PC-9 (cell line): Measurements from ENCODE around the gene DNAJC16. TPM values are rescaled to one million over a fixed set of nuclear protein-coding genes. Genes with fewer than 3 reads are reported as not detected.
"Not testable (repeated sequence)": the region's sequence is repeated elsewhere in the genome, so short reads cannot be mapped to it uniquely, and the experiment has no call there.

Experiments
- BruUV-seq: library from RNA; stranded (reverse); fragments of 400-500 nt; replicated peaks from 2 replicates; lab custom pipeline; 2021; lab: Mats Ljungman, UMichigan
- CTCF ChIA-PET: fragments of 300-600 bp; sonication (Branson Sonifier 250); formaldehyde crosslinking; loops from one replicate; lab custom pipeline; 2022; ENCODE audit warnings: antibody characterized with exemption; lab: Charles Lee
- POLR2A ChIA-PET: fragments of 300-600 bp; sonication (Branson Sonifier 250); formaldehyde crosslinking; loops from one replicate; lab custom pipeline; 2022; ENCODE audit warnings: antibody characterized with exemption; ENCODE audit not compliant: unreplicated experiment; lab: Charles Lee
- DNase-seq, 2 experiments: peaks; one replicate each; pipeline versions ENCODE4 v3.0.0 to v3.0.0-alpha.2; 2015 to 2022; ENCODE audit warnings: mixed read lengths in 1 of 2
- H2AFZ ChIP-seq: fragments of 200-600 bp; sonication (generic); 2 replicates; pipeline ENCODE4 v1.8.1; 2017; ENCODE audit warnings: antibody characterized with exemption
- H3F3A ChIP-seq: fragments of 200-600 bp; sonication (generic); 2 replicates; pipeline ENCODE4 v1.8.1; 2017; ENCODE audit warnings: antibody characterized with exemption, mild to moderate bottlenecking, low read depth; ENCODE audit not compliant: insufficient read depth
- H3K27ac ChIP-seq: fragments of 200-600 bp; sonication (generic); 2 replicates; pipeline ENCODE4 v1.6.1; 2016; ENCODE audit warnings: mixed run types
- H3K27me3 ChIP-seq: fragments of 200-600 bp; sonication (generic); 2 replicates; pipeline ENCODE4 v1.6.1; 2016; ENCODE audit warnings: low read depth, mixed run types; ENCODE audit not compliant: insufficient read depth
- H3K36me3 ChIP-seq: fragments of 200-600 bp; sonication (generic); 2 replicates; pipeline ENCODE4 v1.6.1; 2016; ENCODE audit warnings: low read depth, mixed run types
- H3K4me1 ChIP-seq: fragments of 200-600 bp; sonication (generic); replicated peaks from 2 replicates; pipeline ENCODE4 v1.6.1; 2016; ENCODE audit warnings: mixed run types; ENCODE audit not compliant: insufficient read depth
- H3K4me2 ChIP-seq: fragments of 200-600 bp; sonication (generic); 2 replicates; pipeline ENCODE4 v1.6.1; 2017; ENCODE audit warnings: mixed run types
- H3K4me3 ChIP-seq: fragments of 200-600 bp; sonication (generic); 2 replicates; pipeline ENCODE4 v1.6.1; 2016; ENCODE audit warnings: mixed run types
- H3K79me2 ChIP-seq: fragments of 200-600 bp; sonication (generic); 2 replicates; pipeline ENCODE4 v1.6.1; 2017; ENCODE audit warnings: low read depth, mixed run types
- H3K9me2 ChIP-seq: fragments of 200-600 bp; sonication (generic); 2 replicates; pipeline ENCODE4 v1.8.1; 2017; ENCODE audit warnings: mild to moderate bottlenecking; ENCODE audit not compliant: insufficient read depth
- H3K9me3 ChIP-seq: fragments of 200-600 bp; sonication (generic); 2 replicates; pipeline ENCODE4 v1.8.1; 2016; ENCODE audit warnings: low read depth; ENCODE audit not compliant: insufficient read depth
- H4K20me1 ChIP-seq: fragments of 200-600 bp; sonication (generic); 2 replicates; pipeline ENCODE4 v1.8.1; 2017; ENCODE audit not compliant: insufficient read depth
- CTCF ChIP-seq: fragments of 200-600 bp; sonication (generic); conservative IDR thresholded peaks from 2 replicates; pipeline ENCODE4 v1.6.1; 2017; ENCODE audit warnings: mixed run types, antibody characterized with exemption, mild to moderate bottlenecking, moderate library complexity
- intact Hi-C: fragments of 100-400 bp; cut with micrococcal nuclease; formaldehyde crosslinking; loops from one replicate; pipeline ENCODE4 v1.10.0; 2022; ENCODE audit not compliant: unreplicated experiment
- total RNA-seq: library from RNA; stranded (reverse); gene quantifications from 2 replicates; pipeline ENCODE4 v1.2.3, GENCODE V29; 2021

The DNAJC16 gene
- total RNA-seq, 1 experiment from 2014 or later = 18.8 TPM

DNA sequence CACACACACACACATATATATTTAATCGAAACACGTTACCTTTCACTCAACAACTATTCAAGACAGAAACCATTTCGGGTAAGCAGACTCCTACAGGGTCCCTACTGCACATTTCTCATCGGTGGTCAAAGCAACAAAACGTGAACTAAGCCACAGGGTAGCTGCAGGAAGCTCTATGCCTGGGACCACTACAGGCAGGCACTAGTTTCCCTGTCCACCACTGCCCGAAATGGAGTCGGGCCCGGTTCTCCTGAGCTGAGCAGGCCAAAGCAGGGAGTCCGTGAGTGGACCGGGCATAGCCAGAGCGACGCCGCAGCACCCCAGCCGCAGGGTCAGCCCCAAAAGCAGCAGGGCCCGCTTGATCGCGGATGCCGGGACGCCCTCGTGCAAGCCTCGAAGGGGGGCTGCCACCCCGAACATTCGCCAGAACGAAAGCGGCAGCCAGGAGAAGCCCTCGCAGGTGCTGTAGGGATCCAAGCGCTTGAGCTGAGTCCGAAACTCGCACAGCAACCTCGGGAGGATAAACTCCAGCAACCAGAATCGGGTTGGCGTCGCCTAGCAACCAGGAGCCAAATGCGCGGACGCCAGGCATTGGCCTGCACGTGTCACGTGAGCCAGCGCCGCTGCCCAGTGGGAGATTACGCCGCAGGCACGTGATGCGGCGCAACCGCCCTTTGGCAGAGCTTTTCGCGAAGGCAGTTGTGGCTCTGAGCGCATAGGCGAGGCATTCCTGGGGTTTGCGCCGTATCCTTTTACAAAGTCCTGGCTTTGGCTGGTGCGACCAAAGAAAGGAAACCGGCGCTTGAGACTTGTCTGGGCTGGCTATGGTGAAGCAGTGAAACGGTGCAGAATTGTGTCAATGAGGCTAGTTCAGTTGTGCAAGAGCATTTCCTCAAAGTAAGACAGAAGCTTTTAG lies 76.7 kb downstream of the DNAJC16 start:
- ChIA-PET POLR2A (interaction anchor here (0.6 to 0.8 kb wide), 3 partner anchors 15 to 322 kb away, joined by 3 to 9 read pairs (median 4); no protein-coding TSS in a partner anchor), CTCF (interaction anchor here (0.6 to 0.7 kb wide), 2 partner anchors 10 to 138 kb away, joined by 10 to 11 read pairs; no protein-coding TSS in a partner anchor)
- Histone ChIP-seq H3K79me2 (peaks cover 4% of the 10 kb centered on the region; the same call in 1 of the 2 replicates), H3K36me3 (no peaks in the 10 kb centered on the region), H3K27me3 (no peaks in the 10 kb centered on the region), H3K9me2 (no peaks in the 10 kb centered on the region), H3K4me3 (peak overlapping the region; percentile 98), H3K9me3 (no peaks in the 10 kb centered on the region), H3F3A (0 out of 2 replicates have a peak, but pooled peaks cover 5% of the 10 kb centered on the region), H2AFZ (peak overlapping the region; percentile 94), H3K4me2 (peak overlapping the region; percentile 93), H4K20me1 (no peaks in the 10 kb centered on the region), H3K27ac (peak overlapping the region; percentile 63), H3K4me1 (0 out of 2 replicates have a peak, but pooled peaks cover 10% of the 10 kb centered on the region)
- DNase-seq = peak; percentile 87 to 94
- TF ChIP-seq CTCF = no peak
- intact Hi-C loops = no loop called here
- BruUV-seq = TSS peak; percentile 73

DNA sequence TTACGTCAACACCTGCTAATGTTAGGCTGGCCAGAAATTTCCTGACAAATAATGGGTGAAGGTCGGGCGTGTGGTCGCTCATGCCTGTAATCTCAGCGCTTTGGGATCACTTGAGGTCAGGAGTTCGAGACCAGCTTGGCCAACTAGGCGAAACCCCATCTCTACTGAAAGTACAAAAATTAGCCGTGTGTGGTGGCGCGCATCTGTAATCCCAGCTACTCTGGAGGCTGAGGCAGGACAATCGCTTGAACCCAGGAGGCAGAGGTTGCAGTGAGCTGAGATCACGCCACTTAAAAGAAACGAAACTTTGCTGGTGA lies 77.3 kb downstream of the DNAJC16 start:
- peak overlapping the region; percentile 98; the same call in 1 of the 2 replicates for H3K4me3 ChIP-seq
- TSS peak; percentile 95 for BruUV-seq
- not testable (repeated sequence) for H3K9me3 ChIP-seq

GRCh38 chr1:15604400-15604799 lies 77.8 kb downstream of the DNAJC16 start:
- H3K27ac ChIP-seq, H3K36me3 ChIP-seq, H3K9me3 ChIP-seq, H3K4me1 ChIP-seq, H3K9me2 ChIP-seq, CTCF ChIA-PET, BruUV-seq, H4K20me1 ChIP-seq, H3F3A ChIP-seq, H3K4me3 ChIP-seq, H3K27me3 ChIP-seq, DNase-seq, POLR2A ChIA-PET, intact Hi-C loops, H2AFZ ChIP-seq, H3K79me2 ChIP-seq: not testable (repeated sequence)
- peak overlapping the region; percentile 93; the same call in 1 of the 2 replicates for H3K4me2 ChIP-seq

More for the DNA sequence above, 77.3 kb downstream of the DNAJC16 start:
- H3K36me3 ChIP-seq, H3F3A ChIP-seq, H3K4me1 ChIP-seq, DNase-seq, H4K20me1 ChIP-seq, H3K9me2 ChIP-seq, intact Hi-C loops, CTCF ChIA-PET, H3K27me3 ChIP-seq, H3K79me2 ChIP-seq: not testable (repeated sequence)
- Histone ChIP-seq H3K27ac (peak overlapping the region; percentile 63), H3K4me2 (peak overlapping the region; percentile 93), H2AFZ (peak overlapping the region; percentile 94)
- POLR2A ChIA-PET = interaction anchor here (0.8 kb wide), 1 partner anchor 14 kb away, joined by 9 read pairs; no protein-coding TSS in a partner anchor
